Small intestine (tissue), 7 donors: ENCODE measurements around the gene COL21A1. TPM values are rescaled to one million over a fixed set of nuclear protein-coding genes. Genes with fewer than 3 reads are reported as not detected.
"Not testable (repeated sequence)": the region's sequence is repeated elsewhere in the genome, so short reads cannot be mapped to it uniquely, and the experiment has no call there.

ENCODE experiments used
- DNase-seq, 2 donors: peaks; one replicate each; pipeline versions ENCODE4 v3.0.0 to v3.0.0-alpha.2; 2013
- FAIRE-seq: peaks from 2 replicates; lab custom pipeline; 2012; peaks lifted over from hg19 to GRCh38; lab: Jason Lieb, UNC
- H3K27ac ChIP-seq, 3 donors: one replicate each; pipeline ENCODE4 v1.5.1; 2013; ENCODE audit warnings: low read length in 2 of 3, mild to moderate bottlenecking in 2 of 3, control low read depth in 1 of 3, inconsistent platforms in 1 of 3, low read depth in 1 of 3, moderate library complexity in 1 of 3
- H3K27me3 ChIP-seq, 3 donors: one replicate each; pipeline ENCODE4 v1.6.1; 2013; ENCODE audit warnings: low read length in 3 of 3, inconsistent platforms in 1 of 3; ENCODE audit not compliant: control insufficient read depth in 3 of 3, insufficient read depth in 3 of 3
- H3K36me3 ChIP-seq, 3 donors: one replicate each; pipeline ENCODE4 v1.6.1; 2013; ENCODE audit warnings: low read length in 3 of 3, inconsistent platforms in 1 of 3, low read depth in 1 of 3, mild to moderate bottlenecking in 1 of 3, moderate library complexity in 1 of 3; ENCODE audit not compliant: control insufficient read depth in 3 of 3, insufficient read depth in 2 of 3
- H3K4me1 ChIP-seq, 3 donors: one replicate each; pipeline ENCODE4 v1.6.1; 2013; ENCODE audit warnings: low read length in 2 of 3, inconsistent platforms in 1 of 3, low read depth in 1 of 3, mild to moderate bottlenecking in 1 of 3, moderate library complexity in 1 of 3; ENCODE audit not compliant: control insufficient read depth in 3 of 3, insufficient read depth in 2 of 3
- H3K4me3 ChIP-seq, 3 donors: one replicate each; pipeline ENCODE4 v1.5.1; 2013; ENCODE audit warnings: low read length in 3 of 3, control low read depth in 1 of 3, inconsistent platforms in 1 of 3, low read depth in 1 of 3, mild to moderate bottlenecking in 1 of 3, moderate library complexity in 1 of 3
- H3K9me3 ChIP-seq, 2 donors: one replicate each; pipeline ENCODE4 v1.6.1; 2013; ENCODE audit warnings: low read depth in 1 of 2, low read length in 1 of 2; ENCODE audit not compliant: control insufficient read depth in 2 of 2, insufficient read depth in 1 of 2
- WGBS, 3 donors: extraction: QIAGEN DNeasy Blood & Tissue Kit; methylation state at CpG; one replicate each; pipeline ENCODE4 v1.1.7; 2013; 5-methylcytosine and 5-hydroxymethylcytosine counted together
- polyA plus RNA-seq, 4 donors: library from polyadenylated mRNA; stranded (reverse) in 3 of 4; unstranded in 1 of 4; fragments of 200-250 nt in 3 of 4; fragments of 120-200 nt in 1 of 4; gene quantifications; one replicate each; pipeline versions ENCODE4 v1.2.1 to v1.2.3, GENCODE V29; 2013
- donor health status: healthy with polysubstance abuse.
- donor health status: control.
- donor health status: control.
- donor health status: Bipolar disorder and iron deficiency.
- donor health status: healthy.

The COL21A1 gene
- polyA plus RNA-seq, 4 donors, result 0.84 to 8.1 TPM; not detected in 2

DNA sequence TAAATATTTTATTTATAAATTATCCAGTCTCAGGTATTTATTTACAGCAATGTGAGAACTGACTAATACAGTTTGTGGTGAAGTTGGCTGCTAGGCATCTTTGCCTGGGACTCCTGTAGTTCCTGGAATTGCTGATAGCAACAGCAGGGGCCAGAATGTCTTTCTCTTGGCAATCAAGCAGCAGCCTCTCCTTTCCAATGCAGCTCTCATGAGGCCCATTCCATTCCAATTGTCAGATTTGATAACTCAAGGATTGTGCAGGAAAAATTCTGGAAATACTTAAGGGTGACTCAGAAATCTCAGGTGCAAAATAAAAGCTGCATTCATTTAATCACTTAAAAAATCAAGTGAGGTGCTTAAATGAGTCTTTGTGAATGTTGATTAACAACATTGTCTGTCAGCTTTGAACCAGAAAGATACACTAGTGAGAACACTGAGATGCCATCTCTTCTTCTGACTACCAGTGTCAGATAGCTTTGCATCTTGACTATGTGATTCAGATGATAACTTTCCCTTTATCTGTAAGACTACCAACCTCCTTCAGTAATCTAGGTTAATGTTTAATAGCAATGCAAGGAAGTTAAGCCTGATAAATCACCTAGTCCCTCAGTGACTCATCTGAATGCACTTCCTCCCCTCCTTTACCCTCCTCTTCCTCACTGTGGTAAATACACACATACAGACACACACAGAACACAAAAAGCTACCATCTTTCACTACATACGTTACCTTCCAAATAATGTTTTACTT lies 32.1 kb upstream of the COL21A1 start:
- FAIRE-seq (no peak), DNase-seq (peak; percentile 36 to 67)
- H3K27ac ChIP-seq, result no peak overlapping the region
- H3K4me1 ChIP-seq, result peaks cover 0 to 6% (median 0%) of the 10 kb centered on the region in 3 donors
- 25 to 69% (median 41%) methylated on average over 1 of the region's 1 CpG for whole genome bisulfite sequencing, 3 donors
- H3K9me3 ChIP-seq, result no peaks in the 10 kb centered on the region
- H3K4me3 ChIP-seq, result no peak overlapping the region
- H3K27me3 ChIP-seq, result no peaks in the 10 kb centered on the region
- no peaks in the 10 kb centered on the region for H3K36me3 ChIP-seq

DNA sequence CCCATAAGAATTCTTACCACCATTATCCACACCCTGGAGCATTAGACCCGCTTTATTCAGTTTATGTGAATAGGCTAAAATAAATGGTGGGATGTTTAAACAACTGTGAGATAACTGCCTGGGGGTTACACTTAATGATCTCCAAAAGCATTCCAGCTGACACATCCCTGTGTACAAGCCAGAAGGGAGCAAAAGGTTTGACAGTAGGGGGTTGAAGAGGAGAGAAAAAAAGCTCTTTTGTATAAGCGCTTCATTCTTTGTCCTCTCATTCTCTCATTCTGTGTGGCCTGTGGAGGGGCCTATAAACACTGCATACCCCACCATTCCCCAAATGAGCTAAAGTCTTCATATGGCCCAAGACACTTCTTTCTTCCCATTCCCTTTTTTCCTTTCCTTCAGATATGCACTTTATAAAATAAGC lies 30.8 kb upstream of the COL21A1 start:
- FAIRE-seq, result no peak
- WGBS, 3 donors, result 88 to 93% (median 91%) methylated on average over 2 of the region's 2 CpGs
- no peaks in the 10 kb centered on the region for H3K27me3 ChIP-seq

DNA sequence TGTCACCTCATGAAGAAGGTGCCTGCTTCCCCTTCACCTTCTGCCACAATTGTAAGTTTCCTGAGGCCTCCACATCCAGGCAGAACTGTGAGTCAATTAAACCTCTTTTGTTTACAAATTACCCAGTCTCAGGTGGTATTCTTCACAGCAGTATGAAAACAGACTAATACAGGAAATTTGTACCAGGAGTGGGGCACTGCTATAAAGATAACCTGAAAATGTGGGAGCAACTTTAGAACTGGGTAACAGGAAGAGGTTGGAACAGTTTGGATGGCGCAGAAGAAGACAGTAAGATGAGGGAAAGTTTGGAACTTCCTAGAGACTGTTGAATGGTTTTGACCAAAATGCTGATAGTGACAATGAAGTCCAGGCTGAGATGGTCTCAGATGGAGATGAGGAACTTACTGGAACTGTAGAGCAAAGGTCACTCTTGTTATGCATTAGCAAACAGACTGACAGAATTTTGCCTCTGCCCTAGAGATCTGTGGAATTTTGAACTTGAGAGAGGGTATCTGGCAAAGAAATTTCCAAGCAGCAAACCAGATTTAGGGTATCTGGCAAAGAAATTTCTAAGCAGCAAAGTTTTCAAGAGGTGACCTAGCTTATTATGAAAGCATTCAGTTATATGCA lies 23.5 kb upstream of the COL21A1 start:
- Histone ChIP-seq H3K9me3 (peaks cover 0 to 15% of the 10 kb centered on the region in 2 donors), H3K36me3 (no peaks in the 10 kb centered on the region), H3K4me1 (no peaks in the 10 kb centered on the region), H3K27me3 (no peaks in the 10 kb centered on the region), H3K4me3 (no peak overlapping the region), H3K27ac (no peak overlapping the region)
- 88 to 90% (median 90%) methylated on average over 1 of the region's 1 CpG for WGBS, 3 donors
- DNase-seq (no peak), FAIRE-seq (no peak)

More for the DNA sequence above, 30.8 kb upstream of the COL21A1 start:
- H3K4me3 ChIP-seq, result no peak overlapping the region
- DNase-seq, result no peak
- H3K4me1 ChIP-seq, result peaks cover 0 to 6% (median 0%) of the 10 kb centered on the region in 3 donors
- no peak overlapping the region for H3K27ac ChIP-seq
- no peaks in the 10 kb centered on the region for H3K9me3 ChIP-seq
- no peaks in the 10 kb centered on the region for H3K36me3 ChIP-seq

DNA sequence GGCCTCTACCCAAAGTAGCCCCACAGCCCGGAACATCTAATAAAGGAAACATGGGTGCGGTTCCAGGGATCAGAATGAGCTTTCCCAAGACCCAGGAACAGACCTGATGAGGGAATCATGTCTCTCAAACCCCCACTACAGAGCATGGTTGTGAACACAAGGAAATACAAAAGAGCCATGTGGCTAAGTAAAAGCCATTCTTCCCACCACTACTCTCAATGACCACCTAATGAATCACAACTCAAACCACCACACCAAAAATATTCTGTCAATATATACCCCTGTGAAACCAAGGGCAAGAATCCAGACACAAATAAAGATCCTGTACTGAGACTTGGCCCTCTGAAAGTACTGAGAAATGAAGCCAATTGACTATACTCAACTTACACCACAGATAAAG lies 20.9 kb upstream of the COL21A1 start:
- FAIRE-seq, result no peak
- Histone ChIP-seq H3K9me3 (peaks cover 0 to 15% of the 10 kb centered on the region in 2 donors), H3K4me3 (no peak overlapping the region), H3K27me3 (no peaks in the 10 kb centered on the region), H3K36me3 (no peaks in the 10 kb centered on the region), H3K4me1 (no peaks in the 10 kb centered on the region), H3K27ac (no peak overlapping the region)
- 76 to 86% (median 79%) methylated on average over 2 of the region's 2 CpGs for WGBS, 3 donors
- DNase-seq, result no peak

DNA sequence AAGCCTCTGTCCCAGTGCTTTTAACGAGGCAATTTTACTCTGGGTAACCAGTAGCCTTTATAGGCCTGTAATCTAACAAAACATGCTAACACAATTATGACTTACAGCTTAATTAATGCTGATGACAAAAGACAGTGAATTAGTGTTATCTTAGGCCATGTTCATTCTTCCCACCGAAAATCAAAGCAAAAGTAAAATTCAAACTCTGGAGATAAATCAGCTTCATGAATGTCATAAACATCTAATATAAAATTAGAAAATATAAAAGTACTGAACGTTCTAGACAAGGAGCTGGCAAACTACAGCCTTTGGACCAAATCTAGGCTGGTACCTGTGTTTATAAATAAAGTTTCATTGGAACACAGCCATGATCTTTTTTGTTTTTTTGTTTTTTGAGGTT lies 18.6 kb upstream of the COL21A1 start:
- no peak overlapping the region for H3K27ac ChIP-seq
- no peak overlapping the region for H3K4me3 ChIP-seq
- no peaks in the 10 kb centered on the region for H3K4me1 ChIP-seq
- H3K36me3 ChIP-seq, result no peaks in the 10 kb centered on the region
- WGBS, 3 donors, result 38 to 42% (median 40%) methylated on average over 3 of the region's 3 CpGs
- FAIRE-seq, result no peak
- H3K27me3 ChIP-seq, result no peaks in the 10 kb centered on the region
- H3K9me3 ChIP-seq, result peaks cover 0 to 4% of the 10 kb centered on the region in 2 donors
- DNase-seq, result no peak

DNA sequence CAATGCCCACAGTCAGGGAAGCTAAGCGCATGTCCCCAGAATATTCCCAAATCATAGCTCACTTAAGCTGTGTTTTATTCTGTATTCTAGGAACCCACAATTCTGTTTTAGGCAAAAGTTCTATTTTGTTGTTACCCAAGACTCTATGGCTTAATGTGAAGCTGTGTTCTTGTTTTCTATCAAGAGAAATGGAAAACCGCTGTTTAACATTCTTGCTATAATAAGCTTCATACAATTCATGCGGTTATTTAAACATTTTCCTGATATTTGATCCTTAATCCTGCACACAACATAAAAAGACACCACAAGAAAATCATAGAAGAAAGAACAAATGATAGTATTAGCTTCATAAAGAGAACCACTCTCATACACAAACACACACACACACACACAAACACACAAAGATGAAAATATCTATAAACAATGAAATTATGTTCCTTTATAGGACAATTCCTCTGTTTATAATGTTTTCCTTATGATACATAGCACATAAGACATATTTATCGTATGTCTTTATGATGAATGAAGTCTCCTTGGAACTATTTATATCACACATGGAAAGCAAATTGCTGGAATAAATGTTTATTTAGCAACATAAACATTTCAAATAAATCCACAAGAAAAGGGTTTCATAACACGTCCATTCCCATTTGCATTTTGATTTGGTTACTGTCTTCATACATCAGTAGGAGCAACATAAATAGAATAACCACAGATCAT lies 16.4 kb upstream of the COL21A1 start:
- DNase-seq, result no peak
- peak; percentile 15 for FAIRE-seq
- no peak overlapping the region for H3K27ac ChIP-seq
- H3K4me1 ChIP-seq, result no peaks in the 10 kb centered on the region
- no peaks in the 10 kb centered on the region for H3K27me3 ChIP-seq
- H3K9me3 ChIP-seq, result no peaks in the 10 kb centered on the region
- H3K4me3 ChIP-seq, result no peak overlapping the region
- 61 to 71% (median 62%) methylated on average over 5 of the region's 5 CpGs for WGBS, 3 donors
- H3K36me3 ChIP-seq, result no peaks in the 10 kb centered on the region

DNA sequence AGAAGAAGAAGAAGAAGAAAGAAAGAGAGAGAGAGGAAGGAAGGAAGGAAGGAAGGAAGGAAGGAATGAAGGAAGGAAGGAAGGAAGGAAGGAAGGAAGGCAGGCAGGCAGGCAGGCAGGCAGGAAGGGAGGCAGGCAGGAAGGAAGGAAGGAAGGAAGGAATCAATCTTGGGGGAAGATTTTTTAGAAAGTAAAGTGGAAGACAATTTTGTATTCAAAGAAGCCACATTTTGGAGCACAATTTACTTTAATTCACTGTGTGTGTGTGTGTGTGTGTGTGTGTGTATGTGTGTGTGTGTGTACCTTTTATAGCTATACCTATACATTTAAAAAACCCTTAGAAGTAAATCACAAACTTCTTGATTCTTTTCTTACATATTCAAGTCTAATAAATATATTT lies 13.2 kb upstream of the COL21A1 start:
- not testable (repeated sequence) for DNase-seq, H3K36me3 ChIP-seq, H3K4me3 ChIP-seq, H3K9me3 ChIP-seq, H3K27ac ChIP-seq, H3K27me3 ChIP-seq, FAIRE-seq, H3K4me1 ChIP-seq

DNA sequence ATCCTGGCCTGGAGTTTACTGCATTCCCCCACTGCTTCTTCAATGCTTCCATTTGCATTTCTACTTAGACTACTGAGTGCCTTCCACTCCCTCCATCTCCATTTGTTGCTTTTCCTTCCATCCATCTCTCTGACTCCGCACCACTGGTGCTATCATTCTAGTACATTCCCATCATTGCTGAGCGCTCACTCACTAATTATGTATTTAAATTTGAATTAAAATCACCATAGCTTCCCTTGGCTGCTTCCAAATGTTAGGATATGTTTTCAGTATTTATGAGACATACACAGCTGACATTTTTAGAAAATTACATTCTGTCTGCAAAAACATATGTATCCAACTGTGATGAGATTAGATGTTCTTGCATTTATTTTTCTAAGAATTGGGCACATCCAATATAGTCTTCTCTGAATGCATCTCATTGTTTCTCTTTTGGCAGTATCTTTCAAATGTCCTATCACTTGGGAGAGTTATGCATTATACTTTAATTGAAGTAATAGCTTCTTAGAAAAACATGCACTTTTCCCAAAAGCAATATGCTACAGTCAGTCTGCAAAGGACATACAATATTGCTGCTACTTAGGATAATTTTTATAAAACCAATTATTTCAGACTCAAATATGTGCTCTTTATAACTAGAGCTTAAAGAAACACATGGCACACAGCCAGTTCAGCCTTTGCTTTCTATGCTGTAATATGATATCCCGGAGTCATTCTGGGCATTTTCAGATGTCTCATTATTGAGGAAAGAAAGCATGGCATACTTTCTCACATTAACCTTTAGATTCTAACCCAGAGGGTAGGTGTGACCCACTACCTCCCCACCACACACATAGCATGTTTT lies 12.1 kb upstream of the COL21A1 start:
- Histone ChIP-seq H3K27ac (no peak overlapping the region), H3K9me3 (no peaks in the 10 kb centered on the region), H3K4me1 (no peaks in the 10 kb centered on the region), H3K4me3 (no peak overlapping the region), H3K27me3 (no peaks in the 10 kb centered on the region), H3K36me3 (no peaks in the 10 kb centered on the region)
- 71 to 77% (median 72%) methylated on average over 3 of the region's 3 CpGs for WGBS, 3 donors
- DNase-seq (no peak), FAIRE-seq (no peak)
